H9 (cell line): ENCODE measurements around the gene CCNF. TPM values are rescaled to one million over a fixed set of nuclear protein-coding genes. Genes with fewer than 3 reads are reported as not detected.

ENCODE experiments used
- DNase-seq: peaks from one replicate; pipeline ENCODE4 v3.0.0-alpha.2; 2017
- H2AFZ ChIP-seq: one replicate; pipeline ENCODE4 v1.6.1; 2013; ENCODE audit warnings: mild to moderate bottlenecking, low read length, control low read depth, moderate library complexity
- H2AK5ac ChIP-seq: 2 replicates; pipeline ENCODE4 v1.6.1; 2013; ENCODE audit warnings: low read length, control low read depth, mixed read lengths; ENCODE audit not compliant: insufficient read length
- H2BK120ac ChIP-seq: one replicate; pipeline ENCODE4 v1.6.1; 2013; ENCODE audit warnings: low read depth, mild to moderate bottlenecking, low read length, control low read depth, inconsistent platforms; ENCODE audit not compliant: poor library complexity, severe bottlenecking
- H2BK12ac ChIP-seq: 2 replicates; pipeline ENCODE4 v1.6.1; 2013; ENCODE audit warnings: low read length, control low read depth, mixed read lengths, low read depth; ENCODE audit not compliant: insufficient read length
- H2BK15ac ChIP-seq: 2 replicates; pipeline ENCODE4 v1.6.1; 2013; ENCODE audit warnings: low read depth, low read length, control low read depth
- H2BK20ac ChIP-seq: one replicate; pipeline ENCODE4 v1.6.1; 2013; ENCODE audit warnings: low read depth, mild to moderate bottlenecking, low read length, control low read depth, inconsistent platforms; ENCODE audit not compliant: poor library complexity, severe bottlenecking
- H2BK5ac ChIP-seq: 2 replicates; pipeline ENCODE4 v1.6.1; 2013; ENCODE audit warnings: low read length, control low read depth, mixed read lengths; ENCODE audit not compliant: insufficient read length
- H3K14ac ChIP-seq: 2 replicates; pipeline ENCODE4 v1.6.1; 2013; ENCODE audit warnings: low read length, control low read depth; ENCODE audit not compliant: insufficient read depth
- H3K18ac ChIP-seq: 2 replicates; pipeline ENCODE4 v1.6.1; 2013; ENCODE audit warnings: low read depth, mild to moderate bottlenecking, mixed read lengths, low read length, control low read depth; ENCODE audit not compliant: insufficient read length
- H3K23ac ChIP-seq: 2 replicates; pipeline ENCODE4 v1.6.1; 2013; ENCODE audit warnings: low read length, control low read depth, mixed read lengths, low read depth; ENCODE audit not compliant: insufficient read length
- H3K23me2 ChIP-seq: 2 replicates; pipeline ENCODE4 v1.6.1; 2013; ENCODE audit warnings: low read depth, mild to moderate bottlenecking, mixed read lengths, low read length, control low read depth; ENCODE audit not compliant: insufficient read length, poor library complexity, severe bottlenecking
- H3K27ac ChIP-seq: 2 replicates; pipeline ENCODE4 v1.5.1; 2013; ENCODE audit warnings: low read length, control low read depth, mixed read lengths, low read depth; ENCODE audit not compliant: insufficient read length
- H3K27me3 ChIP-seq: 2 replicates; pipeline ENCODE4 v1.6.1; 2013; ENCODE audit warnings: low read length, control low read depth, inconsistent platforms; ENCODE audit not compliant: insufficient read depth
- H3K4ac ChIP-seq: 2 replicates; pipeline ENCODE4 v1.6.1; 2013; ENCODE audit warnings: low read depth, mild to moderate bottlenecking, control low read depth, inconsistent platforms, low read length, moderate library complexity
- H3K4me1 ChIP-seq: 2 replicates; pipeline ENCODE4 v1.6.1; 2013; ENCODE audit warnings: low read length, control low read depth, inconsistent platforms; ENCODE audit not compliant: insufficient read depth
- H3K4me2 ChIP-seq: 2 replicates; pipeline ENCODE4 v1.6.1; 2013; ENCODE audit warnings: low read length, control low read depth, mixed read lengths; ENCODE audit not compliant: insufficient read length, insufficient read depth
- H3K56ac ChIP-seq: 2 replicates; pipeline ENCODE4 v1.6.1; 2013; ENCODE audit warnings: low read depth, mild to moderate bottlenecking, mixed read lengths, low read length, control low read depth; ENCODE audit not compliant: insufficient read length
- H3K79me1 ChIP-seq: 2 replicates; pipeline ENCODE4 v1.6.1; 2013; ENCODE audit warnings: low read depth, mild to moderate bottlenecking, moderate library complexity, low read length, control low read depth, inconsistent platforms; ENCODE audit not compliant: insufficient read depth, poor library complexity, severe bottlenecking
- H3K79me2 ChIP-seq: 2 replicates; pipeline ENCODE4 v1.6.1; 2013; ENCODE audit warnings: low read length, control low read depth, inconsistent platforms; ENCODE audit not compliant: insufficient read depth
- H3K9ac ChIP-seq: 2 replicates; pipeline ENCODE4 v1.6.1; 2013; ENCODE audit warnings: low read length, control low read depth, mixed read lengths; ENCODE audit not compliant: insufficient read length; ENCODE audit errors: extremely low read depth
- H3K9me3 ChIP-seq: one replicate; pipeline ENCODE4 v1.6.1; 2013; ENCODE audit warnings: low read depth, low read length, inconsistent platforms; ENCODE audit not compliant: control insufficient read depth
- H3T11ph ChIP-seq: one replicate; pipeline ENCODE4 v1.6.1; 2013; ENCODE audit warnings: mild to moderate bottlenecking, low read length, control low read depth, inconsistent platforms
- H4K20me1 ChIP-seq: one replicate; pipeline ENCODE4 v1.6.1; 2013; ENCODE audit not compliant: control insufficient read depth, insufficient read length, insufficient read depth
- H4K5ac ChIP-seq: 2 replicates; pipeline ENCODE4 v1.6.1; 2013; ENCODE audit warnings: low read depth, mild to moderate bottlenecking, mixed read lengths, low read length, control low read depth; ENCODE audit not compliant: insufficient read length
- H4K8ac ChIP-seq: replicated peaks from 2 replicates; pipeline ENCODE4 v1.6.1; 2013; ENCODE audit warnings: low read length, control low read depth, mixed read lengths, low read depth; ENCODE audit not compliant: insufficient read length
- H4K91ac ChIP-seq: 2 replicates; pipeline ENCODE4 v1.6.1; 2013; ENCODE audit warnings: low read depth, mild to moderate bottlenecking, moderate library complexity, mixed read lengths, low read length, control low read depth; ENCODE audit not compliant: insufficient read length
- H3K27ac Mint-ChIP-seq, 3 experiments: 2 replicates in 2 of 3; 3 replicates in 1 of 3; pipeline ENCODE4 v1.8.0; 2020 to 2021; ENCODE audit warnings: mixed read lengths in 3 of 3, mild to moderate bottlenecking in 1 of 3, moderate library complexity in 1 of 3
- H3K27me3 Mint-ChIP-seq: 2 replicates; pipeline ENCODE4 v1.8.0; 2021; ENCODE audit warnings: low read depth, mild to moderate bottlenecking, moderate library complexity, mixed read lengths
- H3K36me3 Mint-ChIP-seq, 3 experiments: 2 replicates in 2 of 3; 3 replicates in 1 of 3; pipeline ENCODE4 v1.8.0; 2020 to 2021; ENCODE audit warnings: low read depth in 3 of 3, mixed read lengths in 3 of 3; ENCODE audit not compliant: insufficient read depth in 1 of 3
- H3K4me1 Mint-ChIP-seq, 2 experiments: 2 replicates each; pipeline ENCODE4 v1.8.0; 2020; ENCODE audit warnings: mixed read lengths in 2 of 2
- H3K4me3 Mint-ChIP-seq, 2 experiments: 2 replicates in 1 of 2; 3 replicates in 1 of 2; pipeline ENCODE4 v1.8.0; 2020 to 2021; ENCODE audit warnings: mild to moderate bottlenecking in 2 of 2, mixed read lengths in 2 of 2, moderate library complexity in 1 of 2
- H3K9me3 Mint-ChIP-seq, 2 experiments: 2 replicates in 1 of 2; 3 replicates in 1 of 2; pipeline ENCODE4 v1.8.0; 2020; ENCODE audit warnings: mild to moderate bottlenecking in 2 of 2, mixed read lengths in 2 of 2, moderate library complexity in 1 of 2
- CTCF ChIP-seq: fragments of 200-600 bp; sonication (generic); conservative IDR thresholded peaks from 3 replicates; pipeline ENCODE4 v1.8.0; 2021; ENCODE audit warnings: antibody characterized with exemption, mild to moderate bottlenecking
- WGBS: extraction: QIAGEN DNeasy Blood & Tissue Kit; methylation state at CpG from one replicate; pipeline ENCODE4 v1.1.7; 2013; ENCODE audit warnings: missing lambda C conversion rate, low lambda C conversion rate, mixed read lengths; ENCODE audit not compliant: insufficient read length; ENCODE audit errors: extremely low coverage; 5-methylcytosine and 5-hydroxymethylcytosine counted together
- total RNA-seq: library from RNA; stranded (reverse); gene quantifications from 2 replicates; pipeline ENCODE4 v1.2.1, GENCODE V29; 2021

Gene CCNF
- total RNA-seq, 1 experiment from 2014 or later: 61.6 TPM

GRCh38 chr16:2386990-2387389, 42.3 kb upstream of the CCNF start:
- TF ChIP-seq CTCF: peak; percentile 70
- no peak overlapping the region for H2AK5ac ChIP-seq
- peaks cover 17 to 18% of the 10 kb centered on the region in 2 experiments for H3K9me3 Mint-ChIP-seq
- H3K23me2 ChIP-seq: no peaks in the 10 kb centered on the region
- no peak overlapping the region for H3K9ac ChIP-seq
- H3K14ac ChIP-seq: no peak overlapping the region
- H2BK120ac ChIP-seq: no peak overlapping the region
- H3K56ac ChIP-seq: no peak overlapping the region
- H3K4me3 Mint-ChIP-seq: peak overlapping the region; percentile 21 to 52; a peak in 4 of 5 replicates
- H3K27me3 ChIP-seq: no peaks in the 10 kb centered on the region
- no CpG with 5 or more reads among the region's 3 CpGs for WGBS
- no peak overlapping the region for H3K4ac ChIP-seq
- peaks cover 21% of the 10 kb centered on the region in 2 experiments for H3K4me1 Mint-ChIP-seq
- H3T11ph ChIP-seq: no peak overlapping the region
- H2BK15ac ChIP-seq: no peak overlapping the region
- H3K27ac Mint-ChIP-seq: peak overlapping the region in 1 of 3 experiments; percentile 78; a peak in 4 of 7 replicates
- no peak overlapping the region for H2BK12ac ChIP-seq
- H3K4me1 ChIP-seq: peaks cover 6% of the 10 kb centered on the region; the same call in 1 of the 2 replicates
- no peaks in the 10 kb centered on the region for H4K20me1 ChIP-seq
- no peak overlapping the region for H3K18ac ChIP-seq
- no peak overlapping the region for H2AFZ ChIP-seq
- no peak overlapping the region for H2BK5ac ChIP-seq
- no peaks in the 10 kb centered on the region for H3K9me3 ChIP-seq
- no peak overlapping the region for H4K5ac ChIP-seq
- H3K23ac ChIP-seq: no peak overlapping the region
- H3K36me3 Mint-ChIP-seq: peaks cover 9 to 16% (median 10%) of the 10 kb centered on the region in 3 experiments
- no peak overlapping the region for H4K91ac ChIP-seq
- no peak overlapping the region for H4K8ac ChIP-seq
- H2BK20ac ChIP-seq: no peak overlapping the region
- H3K79me2 ChIP-seq: no peaks in the 10 kb centered on the region
- peak; percentile 88 for DNase-seq
- H3K27me3 Mint-ChIP-seq: peaks cover 9% of the 10 kb centered on the region
- no peaks in the 10 kb centered on the region for H3K79me1 ChIP-seq
- peak overlapping the region; percentile 48 for H3K4me2 ChIP-seq
- H3K27ac ChIP-seq: no peak overlapping the region
